ENCODE results near the gene EPHA7.

DNA sequence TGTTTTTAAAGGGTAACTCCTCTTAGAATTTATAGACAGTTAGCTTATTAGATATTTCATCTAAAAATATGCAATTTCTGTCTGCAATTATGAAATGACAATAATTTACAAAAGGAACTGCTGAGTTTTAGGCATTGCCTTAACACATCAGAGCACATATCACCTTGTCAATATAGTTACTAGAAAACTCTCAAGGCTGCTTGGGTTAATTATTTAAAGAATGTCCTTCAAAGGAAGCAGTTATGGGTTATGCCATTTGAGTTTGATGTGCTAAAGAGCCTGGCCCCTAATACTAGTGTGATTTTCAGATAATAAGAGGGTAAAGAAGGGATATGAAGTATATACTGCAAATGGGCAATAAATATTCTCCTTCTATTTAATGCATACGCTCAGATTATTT lies 192.5 kb downstream of the EPHA7 start:
- TF ChIP-seq, protein P1, sequence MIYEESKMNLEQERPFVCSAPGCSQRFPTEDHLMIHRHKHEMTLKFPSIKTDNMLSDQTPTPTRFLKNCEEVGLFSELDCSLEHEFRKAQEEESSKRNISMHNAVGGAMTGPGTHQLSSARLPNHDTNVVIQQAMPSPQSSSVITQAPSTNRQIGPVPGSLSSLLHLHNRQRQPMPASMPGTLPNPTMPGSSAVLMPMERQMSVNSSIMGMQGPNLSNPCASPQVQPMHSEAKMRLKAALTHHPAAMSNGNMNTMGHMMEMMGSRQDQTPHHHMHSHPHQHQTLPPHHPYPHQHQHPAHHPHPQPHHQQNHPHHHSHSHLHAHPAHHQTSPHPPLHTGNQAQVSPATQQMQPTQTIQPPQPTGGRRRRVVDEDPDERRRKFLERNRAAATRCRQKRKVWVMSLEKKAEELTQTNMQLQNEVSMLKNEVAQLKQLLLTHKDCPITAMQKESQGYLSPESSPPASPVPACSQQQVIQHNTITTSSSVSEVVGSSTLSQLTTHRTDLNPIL (CRISPR knock-in tag; IDR thresholded peaks at IDR 0.05; ENCODE audit: low read depth): no peak
- TF ChIP-seq RARB (CRISPR knock-in tag; IDR thresholded peaks at IDR 0.05) (no peak), TOX (CRISPR knock-in tag; IDR thresholded peaks at IDR 0.05; ENCODE audit: borderline replicate concordance) (no peak), BACH2 (CRISPR knock-in tag; IDR thresholded peaks at IDR 0.05; ENCODE audit: borderline replicate concordance) (no peak), TCF4 (CRISPR knock-in tag; IDR thresholded peaks at IDR 0.05; ENCODE audit: borderline replicate concordance) (no peak), ZNF8 (CRISPR knock-in tag; IDR thresholded peaks at IDR 0.05) (no peak), OSR1 (CRISPR knock-in tag; IDR thresholded peaks at IDR 0.05) (no peak), ZC3H10 (CRISPR knock-in tag; IDR thresholded peaks at IDR 0.05) (no peak), ARNTL (CRISPR knock-in tag; IDR thresholded peaks at IDR 0.05; ENCODE audit: borderline replicate concordance, low read depth) (no peak), ZNF70 (CRISPR knock-in tag; IDR thresholded peaks at IDR 0.05) (no peak), ZFP30 (CRISPR knock-in tag; IDR thresholded peaks at IDR 0.05) (no peak)
- TF ChIP-seq, protein P2, sequence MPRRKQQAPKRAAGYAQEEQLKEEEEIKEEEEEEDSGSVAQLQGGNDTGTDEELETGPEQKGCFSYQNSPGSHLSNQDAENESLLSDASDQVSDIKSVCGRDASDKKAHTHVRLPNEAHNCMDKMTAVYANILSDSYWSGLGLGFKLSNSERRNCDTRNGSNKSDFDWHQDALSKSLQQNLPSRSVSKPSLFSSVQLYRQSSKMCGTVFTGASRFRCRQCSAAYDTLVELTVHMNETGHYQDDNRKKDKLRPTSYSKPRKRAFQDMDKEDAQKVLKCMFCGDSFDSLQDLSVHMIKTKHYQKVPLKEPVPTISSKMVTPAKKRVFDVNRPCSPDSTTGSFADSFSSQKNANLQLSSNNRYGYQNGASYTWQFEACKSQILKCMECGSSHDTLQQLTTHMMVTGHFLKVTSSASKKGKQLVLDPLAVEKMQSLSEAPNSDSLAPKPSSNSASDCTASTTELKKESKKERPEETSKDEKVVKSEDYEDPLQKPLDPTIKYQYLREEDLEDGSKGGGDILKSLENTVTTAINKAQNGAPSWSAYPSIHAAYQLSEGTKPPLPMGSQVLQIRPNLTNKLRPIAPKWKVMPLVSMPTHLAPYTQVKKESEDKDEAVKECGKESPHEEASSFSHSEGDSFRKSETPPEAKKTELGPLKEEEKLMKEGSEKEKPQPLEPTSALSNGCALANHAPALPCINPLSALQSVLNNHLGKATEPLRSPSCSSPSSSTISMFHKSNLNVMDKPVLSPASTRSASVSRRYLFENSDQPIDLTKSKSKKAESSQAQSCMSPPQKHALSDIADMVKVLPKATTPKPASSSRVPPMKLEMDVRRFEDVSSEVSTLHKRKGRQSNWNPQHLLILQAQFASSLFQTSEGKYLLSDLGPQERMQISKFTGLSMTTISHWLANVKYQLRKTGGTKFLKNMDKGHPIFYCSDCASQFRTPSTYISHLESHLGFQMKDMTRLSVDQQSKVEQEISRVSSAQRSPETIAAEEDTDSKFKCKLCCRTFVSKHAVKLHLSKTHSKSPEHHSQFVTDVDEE (CRISPR knock-in tag; IDR thresholded peaks at IDR 0.05): no peak
- TF ChIP-seq, protein P3, sequence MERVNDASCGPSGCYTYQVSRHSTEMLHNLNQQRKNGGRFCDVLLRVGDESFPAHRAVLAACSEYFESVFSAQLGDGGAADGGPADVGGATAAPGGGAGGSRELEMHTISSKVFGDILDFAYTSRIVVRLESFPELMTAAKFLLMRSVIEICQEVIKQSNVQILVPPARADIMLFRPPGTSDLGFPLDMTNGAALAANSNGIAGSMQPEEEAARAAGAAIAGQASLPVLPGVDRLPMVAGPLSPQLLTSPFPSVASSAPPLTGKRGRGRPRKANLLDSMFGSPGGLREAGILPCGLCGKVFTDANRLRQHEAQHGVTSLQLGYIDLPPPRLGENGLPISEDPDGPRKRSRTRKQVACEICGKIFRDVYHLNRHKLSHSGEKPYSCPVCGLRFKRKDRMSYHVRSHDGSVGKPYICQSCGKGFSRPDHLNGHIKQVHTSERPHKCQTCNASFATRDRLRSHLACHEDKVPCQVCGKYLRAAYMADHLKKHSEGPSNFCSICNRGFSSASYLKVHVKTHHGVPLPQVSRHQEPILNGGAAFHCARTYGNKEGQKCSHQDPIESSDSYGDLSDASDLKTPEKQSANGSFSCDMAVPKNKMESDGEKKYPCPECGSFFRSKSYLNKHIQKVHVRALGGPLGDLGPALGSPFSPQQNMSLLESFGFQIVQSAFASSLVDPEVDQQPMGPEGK (CRISPR knock-in tag; IDR thresholded peaks at IDR 0.05; ENCODE audit: borderline replicate concordance): no peak
